HG02571 (cell line): ENCODE measurements around the gene C1orf21.
"Not testable (repeated sequence)": the region's sequence is repeated elsewhere in the genome, so short reads cannot be mapped to it uniquely, and the experiment has no call there.

Experiments
- ATAC-seq: cut with Tn5 transposase; IDR thresholded peaks from one replicate; pipeline ENCODE4 v1.9.1; 2021; ENCODE audit warnings: mild to moderate bottlenecking, moderate library complexity; ENCODE audit not compliant: unreplicated experiment

C1orf21 gene

GRCh38 chr1:184595596-184595995 lies 208.8 kb downstream of the C1orf21 start:
- no peak for ATAC-seq

- ATAC-seq, result no peak
Measured at GRCh38 chr1:184596950-184597645, 210.3 kb downstream of the C1orf21 start.

GRCh38 chr1:184597650-184598357 lies 211.0 kb downstream of the C1orf21 start:
- ATAC-seq, result no peak

- ATAC-seq, result no peak
Measured at GRCh38 chr1:184598403-184599193, 211.8 kb downstream of the C1orf21 start.

- no peak for ATAC-seq
Measured at GRCh38 chr1:184604152-184604900, 217.5 kb downstream of the C1orf21 start.

- no peak for ATAC-seq
Measured at GRCh38 chr1:184605941-184606340, 219.1 kb downstream of the C1orf21 start.

- ATAC-seq, result no peak
Measured at GRCh38 chr1:184606786-184607185, 220.0 kb downstream of the C1orf21 start.

GRCh38 chr1:184608581-184608980 lies 221.8 kb downstream of the C1orf21 start:
- ATAC-seq, result no peak

- no peak for ATAC-seq
Measured at GRCh38 chr1:184608990-184609389, 222.2 kb downstream of the C1orf21 start.

GRCh38 chr1:184610876-184611595 lies 224.2 kb downstream of the C1orf21 start:
- ATAC-seq, result no peak

GRCh38 chr1:184612229-184612628 lies 225.4 kb downstream of the C1orf21 start:
- not testable (repeated sequence) for ATAC-seq

- ATAC-seq, result no peak
Measured at GRCh38 chr1:184614667-184615066, 227.8 kb downstream of the C1orf21 start.

GRCh38 chr1:184615301-184615700 lies 228.5 kb downstream of the C1orf21 start:
- no peak for ATAC-seq

- ATAC-seq, result no peak
Measured at GRCh38 chr1:184616504-184616903, 229.7 kb downstream of the C1orf21 start.

- ATAC-seq, result no peak
Measured at GRCh38 chr1:184617433-184618029, 230.7 kb downstream of the C1orf21 start.

GRCh38 chr1:184618851-184619250 lies 232.0 kb downstream of the C1orf21 start:
- no peak for ATAC-seq

- ATAC-seq, result no peak
Measured at GRCh38 chr1:184620469-184620868, 233.6 kb downstream of the C1orf21 start.

- no peak for ATAC-seq
Measured at GRCh38 chr1:184621260-184621659, 234.4 kb downstream of the C1orf21 start.

GRCh38 chr1:184622136-184622823 lies 235.5 kb downstream of the C1orf21 start:
- ATAC-seq, result no peak
